Transverse colon (tissue), 4 donors: Measurements from ENCODE around the gene ARHGAP32. TPM values are rescaled to one million over a fixed set of nuclear protein-coding genes. Genes with fewer than 3 reads are reported as not detected.
"Not testable (repeated sequence)": the region's sequence is repeated elsewhere in the genome, so short reads cannot be mapped to it uniquely, and the experiment has no call there.

ENCODE experiments used
- DNase-seq: peaks from one replicate; pipeline ENCODE4 v3.0.0-alpha.2; 2019
- H3K27ac ChIP-seq, 4 donors: fragments of 200-600 bp; sonication (generic); 2 replicates each; pipeline ENCODE4 v1.5.1; 2016 to 2018; ENCODE audit warnings: inconsistent platforms in 4 of 4
- H3K27me3 ChIP-seq: fragments of 200-600 bp; sonication (generic); 2 replicates; pipeline ENCODE4 v1.5.1; 2017; ENCODE audit warnings: inconsistent platforms
- H3K36me3 ChIP-seq, 4 donors: fragments of 200-600 bp; sonication (generic); 2 replicates each; pipeline ENCODE4 v1.5.1; 2017 to 2019; ENCODE audit warnings: inconsistent platforms in 4 of 4
- H3K4me1 ChIP-seq, 4 donors: fragments of 200-600 bp; sonication (generic); 2 replicates each; pipeline ENCODE4 v1.5.1; 2017 to 2020; ENCODE audit warnings: inconsistent platforms in 4 of 4
- H3K4me3 ChIP-seq, 4 donors: fragments of 200-600 bp; sonication (generic); 1 replicate in 1 of 4; 2 replicates in 3 of 4; pipeline versions ENCODE4 v1.5.1 to v1.6.1; 2017 to 2019; ENCODE audit warnings: inconsistent platforms in 4 of 4
- H3K9me3 ChIP-seq, 2 donors: fragments of 200-600 bp; sonication (generic); 2 replicates each; pipeline ENCODE4 v1.5.1; 2017 to 2019; ENCODE audit warnings: inconsistent platforms in 2 of 2
- CTCF ChIP-seq, 5 experiments: fragments of 200-600 bp in 3 of 5; fragments of 450-650 bp in 2 of 5; sonication (generic) in 3 of 5; IDR thresholded peaks; 1 replicate in 2 of 5; 2 replicates in 3 of 5; pipeline ENCODE4 v1.5.1; 2016 to 2017; ENCODE audit warnings: antibody characterized with exemption in 5 of 5, inconsistent platforms in 3 of 5, mild to moderate bottlenecking in 2 of 5, moderate library complexity in 1 of 5
- EP300 ChIP-seq: sonication (generic); formaldehyde crosslinking; IDR thresholded peaks from one replicate; pipeline ENCODE4 v1.6.1; 2017; ENCODE audit warnings: antibody characterized with exemption, low read depth
- POLR2A ChIP-seq: fragments of 450-650 bp; IDR thresholded peaks from one replicate; pipeline ENCODE4 v1.6.1; 2016; ENCODE audit warnings: antibody characterized with exemption, mild to moderate bottlenecking, moderate library complexity
- POLR2AphosphoS5 ChIP-seq, 3 donors: sonication (generic); formaldehyde crosslinking; IDR thresholded peaks; one replicate each; pipeline ENCODE4 v1.6.1; 2016; ENCODE audit warnings: antibody characterized with exemption in 3 of 3
- WGBS, 2 donors: methylation state at CpG; one replicate each; pipeline ENCODE4 v1.1.5; 2018; ENCODE audit warnings: low coverage in 1 of 2; 5-methylcytosine and 5-hydroxymethylcytosine counted together
- in situ Hi-C, 4 donors: fragments of 200-750 bp; cut with MboI; loops; one replicate each; pipeline versions ENCODE4 v1.15.0 to v1.15.1; 2017; ENCODE audit warnings: low sequenced_read_pairs in 3 of 4, low pct_ligation_motif_present in 1 of 4, low pct_unique_long_range_greater_than_20kb in 1 of 4
- intact Hi-C: fragments of 100-400 bp; cut with DNase I; formaldehyde crosslinking; loops from one replicate; pipeline ENCODE4 v1.15.1; 2023; ENCODE audit warnings: low total_unique reads
- total RNA-seq, 4 donors: library from RNA; depleted of rRNA; stranded (reverse); fragments of >200 nt; gene quantifications; one replicate each; pipeline ENCODE4 v1.1.0, GENCODE V29; 2016

The ARHGAP32 gene
- total RNA-seq, 4 donors from 2014 or later: 66.9 to 86.9 (median 74.8) TPM

- Histone ChIP-seq H3K4me1 (no peaks in the 10 kb centered on the region), H3K9me3 (no peaks in the 10 kb centered on the region), H3K36me3 (no peaks in the 10 kb centered on the region), H3K27ac (no peak overlapping the region), H3K4me3 (no peak overlapping the region), H3K27me3 (no peaks in the 10 kb centered on the region)
- WGBS, 2 donors: 89 to 90% methylated on average over 5 to 15 of the region's 15 CpGs
- in situ Hi-C loops (no loop called here), intact Hi-C loops (no loop called here)
- no peak for DNase-seq
- TF ChIP-seq POLR2AphosphoS5 (IDR thresholded peaks at IDR 0.05): no peak
- TF ChIP-seq POLR2A: no peak
- TF ChIP-seq CTCF (IDR thresholded peaks at IDR 0.05): no peak
- TF ChIP-seq EP300: no peak
Measured at GRCh38 chr11:128920666-128921065, 271.5 kb downstream of the ARHGAP32 start.

GRCh38 chr11:128919635-128920034 is 272.5 kb downstream of the ARHGAP32 start:
- H3K9me3 ChIP-seq, H3K27me3 ChIP-seq, H3K4me3 ChIP-seq, H3K4me1 ChIP-seq, H3K27ac ChIP-seq, DNase-seq, H3K36me3 ChIP-seq, in situ Hi-C loops, intact Hi-C loops: not testable (repeated sequence)
- WGBS, 2 donors: 84% methylated on average over 7 of the region's 7 CpGs; no CpG with 5 or more reads in 1 of the 2 donors

GRCh38 chr11:128919216-128919615 is 272.9 kb downstream of the ARHGAP32 start:
- Histone ChIP-seq H3K36me3 (no peaks in the 10 kb centered on the region), H3K27me3 (no peaks in the 10 kb centered on the region), H3K9me3 (no peaks in the 10 kb centered on the region), H3K27ac (no peak overlapping the region), H3K4me1 (no peaks in the 10 kb centered on the region), H3K4me3 (no peak overlapping the region)
- no peak for DNase-seq
- in situ Hi-C loops: no loop called here
- intact Hi-C loops: no loop called here
- WGBS, 2 donors: 58% methylated on average over 5 of the region's 5 CpGs; no CpG with 5 or more reads in 1 of the 2 donors
- TF ChIP-seq POLR2AphosphoS5 (IDR thresholded peaks at IDR 0.05): no peak
- TF ChIP-seq CTCF (IDR thresholded peaks at IDR 0.05): no peak
- no peak for TF ChIP-seq POLR2A
- TF ChIP-seq EP300: no peak

- Histone ChIP-seq H3K4me1 (no peaks in the 10 kb centered on the region), H3K27ac (no peak overlapping the region), H3K4me3 (no peak overlapping the region), H3K36me3 (no peaks in the 10 kb centered on the region), H3K9me3 (no peaks in the 10 kb centered on the region), H3K27me3 (no peaks in the 10 kb centered on the region)
- in situ Hi-C loops: no loop called here
- DNase-seq: no peak
- TF ChIP-seq POLR2A: no peak
- TF ChIP-seq EP300: no peak
- TF ChIP-seq CTCF (IDR thresholded peaks at IDR 0.05): no peak
- TF ChIP-seq POLR2AphosphoS5 (IDR thresholded peaks at IDR 0.05): no peak
- intact Hi-C loops: no loop called here
- 0 to 67% methylated on average over 1 to 5 of the region's 5 CpGs for WGBS, 2 donors
Measured at GRCh38 chr11:128917144-128917724, 274.9 kb downstream of the ARHGAP32 start.

- DNase-seq: no peak
- in situ Hi-C loops (no loop called here), intact Hi-C loops (no loop called here)
- Histone ChIP-seq H3K36me3 (no peaks in the 10 kb centered on the region), H3K9me3 (no peaks in the 10 kb centered on the region), H3K4me3 (no peak overlapping the region), H3K27ac (no peak overlapping the region), H3K27me3 (no peaks in the 10 kb centered on the region), H3K4me1 (no peaks in the 10 kb centered on the region)
- TF ChIP-seq CTCF (IDR thresholded peaks at IDR 0.05): no peak
- no peak for TF ChIP-seq POLR2AphosphoS5 (IDR thresholded peaks at IDR 0.05)
- no peak for TF ChIP-seq EP300
- TF ChIP-seq POLR2A: no peak
- 67 to 73% methylated on average over 1 to 2 of the region's 2 CpGs for WGBS, 2 donors
Measured at GRCh38 chr11:128916681-128917080, 275.4 kb downstream of the ARHGAP32 start.
